Stimulated activated naive CD8-positive, alpha-beta T cell treated with anti-CD3 and anti-CD28 coated beads, Interleukin-15, Interleukin-2, amounts not matched to agents 100 U/mL and 50 U/mL, for 24 hours (primary cell): ENCODE data around the gene ANXA8.

Experiments used
- ATAC-seq: fragments of 150-1000 bp; cut with Tn5 transposase; one replicate; pipeline ENCODE4 v1.10.0; 2021
- DNase-seq: peaks from one replicate; pipeline ENCODE4 v3.0.0; 2021

Gene ANXA8

DNA sequence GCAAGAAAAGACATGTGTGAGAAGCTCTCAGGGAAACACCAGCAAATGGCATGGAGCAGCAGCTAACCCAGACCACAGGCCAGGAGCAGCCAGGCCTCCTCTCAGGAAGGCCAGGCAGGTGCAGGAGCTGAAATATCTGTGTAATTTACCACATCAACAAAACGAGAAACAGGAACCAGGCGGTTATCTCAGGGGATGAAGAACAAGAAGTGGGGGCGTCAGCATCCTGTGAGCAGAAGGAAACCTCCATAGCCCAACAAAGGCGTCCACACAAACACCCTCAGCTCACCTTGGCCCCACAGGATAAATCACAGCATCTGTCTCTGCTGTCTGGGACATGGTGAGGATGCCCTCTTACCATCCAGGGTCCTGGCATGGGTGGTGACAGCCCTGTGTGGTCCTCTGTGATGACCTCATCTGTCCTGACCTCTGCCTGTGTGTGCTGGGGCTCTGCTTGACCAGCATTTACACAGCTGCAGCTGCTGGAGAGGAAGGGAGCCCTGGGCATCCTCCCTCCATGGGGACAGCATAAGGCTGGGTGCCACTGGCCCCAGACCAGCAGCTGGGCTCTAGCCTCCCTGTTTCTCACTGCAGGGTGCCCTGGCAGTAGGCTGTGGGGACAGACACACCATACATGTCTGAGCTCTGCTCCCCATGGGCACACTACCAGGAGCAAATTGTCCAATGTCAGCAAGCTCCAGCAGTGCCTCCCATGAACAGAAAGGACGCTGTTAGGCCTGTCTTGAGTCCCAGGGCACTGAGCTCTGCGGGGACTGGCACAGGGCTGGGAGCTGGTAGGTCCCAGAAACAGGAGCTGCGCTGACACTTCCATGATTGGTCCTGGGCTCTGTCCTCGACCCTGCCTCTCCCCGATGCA lies 34.6 kb downstream of the ANXA8 start:
- ATAC-seq, result no peak
- DNase-seq, result no peak

DNA sequence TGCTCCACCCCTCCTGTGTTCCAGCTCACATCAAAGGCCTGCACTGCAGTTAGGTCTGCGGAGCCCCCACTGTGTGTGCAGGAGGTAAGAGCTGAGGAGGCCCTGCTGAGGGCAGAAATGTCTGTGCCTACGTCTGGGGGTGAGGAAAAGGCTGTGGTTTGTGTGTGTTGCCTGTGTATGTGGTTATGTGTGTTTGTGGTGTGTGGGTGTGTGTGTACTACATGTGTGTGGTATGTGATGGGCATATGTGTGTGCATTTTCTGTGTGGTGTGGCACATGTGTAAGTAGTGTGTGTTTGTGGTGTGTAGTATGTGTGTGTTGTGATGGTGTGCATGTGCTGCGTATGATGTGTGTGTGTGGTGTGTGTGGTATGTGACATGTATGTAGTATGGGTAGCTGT lies 36.2 kb downstream of the ANXA8 start:
- DNase-seq, result no peak

DNA sequence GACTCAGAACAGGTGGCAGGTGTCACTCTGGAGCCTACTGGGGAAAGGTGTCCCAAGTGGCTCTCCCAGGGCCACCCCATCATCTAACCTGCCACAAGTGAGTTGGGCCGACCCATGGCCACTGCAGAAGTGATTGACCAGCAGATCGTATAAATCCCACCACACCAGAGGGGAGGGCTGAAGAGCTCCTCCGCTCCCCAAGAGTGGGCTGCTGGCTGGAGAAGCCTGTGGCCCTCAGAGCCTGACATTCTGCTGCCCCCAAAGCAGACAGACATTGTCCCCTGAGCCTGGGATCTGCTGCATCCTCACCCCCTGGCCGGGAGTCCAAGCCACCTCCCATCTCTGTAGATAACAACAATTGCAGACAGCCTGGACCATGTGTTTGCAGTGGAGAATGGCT lies 36.7 kb downstream of the ANXA8 start:
- ATAC-seq (no peak), DNase-seq (no peak)

More for the DNA sequence above, 36.2 kb downstream of the ANXA8 start:
- no peak for ATAC-seq

DNA sequence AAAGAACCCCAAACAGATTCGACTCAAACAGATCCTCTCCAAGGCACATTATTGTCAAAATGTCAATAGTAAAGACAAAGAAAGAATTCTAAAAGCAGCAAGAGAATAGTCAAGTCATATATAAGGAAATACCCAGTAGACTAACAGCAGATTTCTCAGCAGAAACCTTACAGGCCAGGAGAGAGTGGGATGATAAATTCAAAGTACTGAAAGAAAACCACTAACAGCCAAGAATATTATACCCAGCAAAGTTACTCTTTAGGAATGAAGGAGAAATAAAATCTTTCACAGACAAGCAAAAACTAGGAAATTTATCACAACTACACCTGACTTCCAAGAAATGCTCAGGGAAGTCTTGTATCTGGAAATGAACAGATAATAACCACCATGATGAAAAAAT lies 38.2 kb downstream of the ANXA8 start:
- ATAC-seq (no peak), DNase-seq (no peak)

DNA sequence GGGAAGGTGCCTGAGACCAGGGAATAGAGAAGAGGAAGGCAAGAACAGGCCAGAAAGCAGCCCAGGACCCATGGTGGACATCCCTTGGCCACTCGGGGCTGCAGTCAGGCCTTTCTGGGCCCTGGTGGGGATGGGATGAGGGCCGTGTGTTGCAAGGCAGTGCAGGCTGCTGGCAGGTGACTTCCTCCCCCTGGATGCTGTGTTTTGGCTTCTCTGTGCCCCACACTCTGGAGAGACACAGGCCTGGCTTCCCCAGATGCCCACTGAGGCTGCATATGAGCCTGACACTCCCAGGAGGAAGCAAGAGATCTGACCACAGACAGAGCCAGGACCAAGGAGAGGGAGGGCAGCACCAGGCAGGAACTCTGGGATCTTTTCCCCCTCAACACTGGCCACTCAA lies 39.9 kb downstream of the ANXA8 start:
- DNase-seq, result no peak
- ATAC-seq, result no peak

DNA sequence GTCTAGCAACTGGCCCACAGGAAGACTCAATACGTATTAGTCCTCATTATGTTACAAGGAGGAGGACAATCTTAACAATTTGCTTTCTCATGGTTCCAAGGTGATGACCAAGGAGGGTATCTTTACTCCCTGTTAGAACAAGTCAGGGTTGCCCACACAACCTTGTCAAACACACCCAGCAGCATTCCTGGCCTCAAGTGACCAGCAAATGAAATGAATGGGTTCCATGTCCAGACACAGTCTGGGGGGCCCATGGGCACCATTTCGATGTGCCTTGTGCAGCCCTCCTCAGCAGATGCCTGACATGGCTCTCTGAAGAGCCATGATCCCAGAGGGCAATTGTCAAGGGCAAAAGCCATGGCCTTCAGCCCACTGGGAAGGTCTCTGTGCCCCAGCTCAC lies 40.8 kb downstream of the ANXA8 start:
- no peak for DNase-seq
- ATAC-seq, result no peak

DNA sequence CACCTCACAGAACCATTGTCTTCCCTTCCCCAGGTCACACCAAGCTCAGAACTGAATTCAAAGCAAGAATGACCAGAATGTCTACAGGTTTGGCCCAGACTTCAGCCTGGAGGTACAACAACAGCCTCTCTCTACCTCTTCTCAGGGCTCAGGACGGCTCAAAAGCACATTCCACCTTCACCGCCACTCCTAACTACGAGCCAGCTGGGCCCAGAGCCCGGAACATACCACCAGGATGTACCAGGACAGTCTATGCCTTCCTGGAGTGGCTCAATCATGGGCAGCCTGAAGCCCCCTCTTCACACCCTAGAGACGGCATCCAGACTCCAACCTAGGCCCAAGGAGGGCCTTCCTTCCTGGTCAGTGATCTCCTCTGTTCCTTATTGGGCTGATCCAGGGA lies 41.6 kb downstream of the ANXA8 start:
- no peak for ATAC-seq
- DNase-seq, result no peak

DNA sequence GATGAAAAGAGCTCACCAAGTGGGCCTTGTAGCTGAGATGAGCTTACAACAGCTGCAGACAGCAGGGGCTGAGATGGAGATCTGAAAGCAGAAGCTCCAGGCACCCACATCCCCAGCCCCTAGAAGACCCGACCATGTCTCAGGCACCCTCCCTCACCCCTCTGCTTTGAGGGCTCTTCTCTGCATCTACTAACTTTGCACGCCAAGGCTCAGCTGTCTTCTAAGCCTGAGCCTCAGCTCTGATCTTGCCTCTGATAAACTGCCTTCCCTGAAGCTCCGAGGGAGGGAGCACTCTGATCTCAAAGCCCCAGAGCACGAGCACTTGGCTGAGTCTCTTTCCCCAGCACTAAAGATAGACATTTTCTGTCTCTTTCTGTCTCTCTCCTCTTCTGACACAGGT lies 42.0 kb downstream of the ANXA8 start:
- ATAC-seq (no peak), DNase-seq (no peak)

DNA sequence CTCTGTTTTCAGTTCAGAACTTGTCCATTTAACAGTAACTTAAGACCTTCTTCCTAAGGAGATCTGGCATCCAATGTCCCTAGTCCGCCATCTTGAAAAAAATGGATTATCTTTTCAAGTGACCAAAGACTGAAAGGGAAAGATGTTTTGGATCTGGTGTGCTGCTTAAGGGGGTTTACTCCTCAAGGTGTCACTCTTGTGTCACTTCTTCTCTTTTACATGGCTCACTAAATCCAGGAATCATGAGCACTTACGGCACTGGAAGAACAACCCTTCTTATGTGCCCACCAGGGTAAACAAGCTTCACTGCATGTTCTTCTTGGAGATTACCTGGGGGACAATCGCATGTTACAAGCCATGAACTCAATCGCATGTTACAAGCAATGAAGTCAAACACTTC lies 43.7 kb downstream of the ANXA8 start:
- ATAC-seq (no peak), DNase-seq (no peak)

DNA sequence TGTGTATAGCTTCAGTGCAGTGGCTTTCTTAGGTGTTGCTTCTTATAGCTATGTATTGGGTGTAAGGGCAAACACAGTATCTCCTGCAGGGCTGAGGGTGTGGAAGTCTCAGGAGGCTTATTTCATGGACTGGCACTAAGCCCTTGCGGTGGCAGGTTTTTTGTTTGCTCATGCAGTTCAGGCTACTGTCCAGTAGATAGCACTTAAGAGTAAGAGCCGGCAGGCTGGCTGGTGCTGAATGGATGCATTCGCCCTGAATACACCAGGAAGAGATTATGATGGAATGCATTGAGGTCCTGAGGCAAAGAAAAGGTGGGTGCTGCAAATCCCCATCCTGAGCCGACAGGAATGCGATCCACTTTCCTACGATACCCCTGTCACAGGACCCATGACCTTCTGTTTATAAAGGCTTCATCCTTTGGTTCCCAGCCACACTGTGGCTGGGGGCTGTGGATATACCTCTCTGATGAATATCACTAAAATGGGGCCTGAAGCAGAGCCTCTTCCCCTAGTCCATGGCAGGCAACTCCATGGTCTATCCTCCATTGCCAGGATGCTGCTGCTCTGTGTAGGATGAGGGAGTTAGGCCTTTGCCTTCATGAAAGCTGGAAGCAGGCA lies 44.9 kb downstream of the ANXA8 start:
- no peak for ATAC-seq
- DNase-seq, result no peak

DNA sequence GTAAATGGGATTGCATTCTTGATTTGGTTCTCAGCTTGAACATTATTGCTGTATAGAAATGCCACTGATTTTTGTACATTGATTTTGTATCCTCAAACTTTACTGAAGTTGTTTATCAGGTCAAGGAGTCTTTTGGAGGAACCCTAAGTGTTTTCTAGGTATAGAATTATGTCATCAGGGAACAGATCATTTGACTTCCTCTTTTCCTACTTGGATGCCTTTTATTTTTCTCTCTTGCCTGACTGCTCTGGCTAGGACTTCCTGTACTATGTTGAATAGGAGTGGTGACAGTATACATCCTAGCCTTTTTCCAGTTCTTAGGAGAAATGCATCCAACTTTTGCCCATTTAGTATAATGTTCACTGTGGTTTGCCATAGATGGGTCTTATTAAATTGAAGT lies 48.8 kb downstream of the ANXA8 start:
- no peak for DNase-seq
- ATAC-seq, result no peak

DNA sequence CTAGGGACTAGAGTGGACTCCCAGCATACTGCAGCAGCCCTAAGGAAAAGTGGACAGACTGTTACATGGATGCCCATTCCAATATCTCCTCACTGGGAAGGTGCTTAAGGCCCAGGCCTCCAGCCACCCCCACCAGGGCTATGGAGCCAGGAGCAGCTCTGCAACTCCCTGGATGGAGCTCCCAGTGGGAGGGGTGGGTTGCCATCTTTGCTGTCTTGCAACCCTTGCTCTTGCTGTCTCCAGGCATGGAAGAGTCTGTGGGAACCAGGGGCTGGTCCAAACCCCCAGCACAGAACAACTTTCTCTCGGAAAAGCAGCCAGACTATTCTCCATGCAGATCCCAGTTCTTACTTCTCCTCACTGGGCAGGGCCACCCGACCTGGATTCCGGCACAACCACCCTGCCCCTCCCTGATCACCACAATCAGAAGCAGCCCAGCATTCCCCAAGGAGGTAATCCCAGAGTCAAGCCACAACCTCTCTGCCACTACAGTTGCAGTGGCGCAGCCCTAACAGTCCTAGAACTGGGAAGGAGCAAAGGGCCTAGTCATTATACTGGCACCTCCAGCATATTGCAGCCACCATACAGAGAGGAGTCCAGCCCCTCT lies 58.0 kb downstream of the ANXA8 start:
- no peak for DNase-seq
- no peak for ATAC-seq

DNA sequence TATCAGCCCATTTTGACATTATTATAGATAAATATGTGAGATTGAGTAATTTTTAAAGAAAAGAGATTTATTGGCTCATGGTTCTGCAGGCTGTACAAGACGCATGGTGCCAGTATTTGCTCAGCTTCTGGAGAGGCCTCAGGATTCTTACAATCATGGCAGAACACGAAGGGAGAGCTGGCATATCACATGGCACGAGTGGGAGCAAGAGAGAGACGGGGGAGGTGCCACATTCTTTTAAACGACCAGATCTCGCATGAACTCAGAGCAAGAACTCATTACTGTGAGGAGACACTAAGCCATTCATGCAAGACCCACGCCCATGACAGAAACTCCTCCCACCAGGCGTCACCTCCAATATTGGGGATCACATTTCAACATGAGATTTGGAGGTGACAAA lies 59.7 kb downstream of the ANXA8 start:
- ATAC-seq (no peak), DNase-seq (no peak)

DNA sequence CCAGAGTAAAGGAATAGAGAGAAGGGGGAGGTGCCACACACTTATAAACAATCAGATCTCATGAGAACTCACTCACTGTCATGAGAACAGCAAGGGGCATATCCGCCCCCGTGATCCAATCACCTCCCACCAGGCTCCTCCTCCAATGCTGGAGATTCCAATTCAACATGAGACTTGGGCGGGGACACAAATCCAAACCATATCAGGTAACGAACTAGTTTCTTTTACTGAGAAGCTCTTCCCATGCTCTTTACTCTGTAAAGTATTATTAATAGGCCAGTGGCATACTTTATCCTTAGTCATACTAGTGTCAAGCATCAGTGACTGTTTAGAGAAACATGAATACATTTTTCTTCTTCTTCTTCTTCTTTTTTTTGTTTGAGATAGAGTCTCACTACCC lies 60.4 kb downstream of the ANXA8 start:
- ATAC-seq (no peak), DNase-seq (no peak)

DNA sequence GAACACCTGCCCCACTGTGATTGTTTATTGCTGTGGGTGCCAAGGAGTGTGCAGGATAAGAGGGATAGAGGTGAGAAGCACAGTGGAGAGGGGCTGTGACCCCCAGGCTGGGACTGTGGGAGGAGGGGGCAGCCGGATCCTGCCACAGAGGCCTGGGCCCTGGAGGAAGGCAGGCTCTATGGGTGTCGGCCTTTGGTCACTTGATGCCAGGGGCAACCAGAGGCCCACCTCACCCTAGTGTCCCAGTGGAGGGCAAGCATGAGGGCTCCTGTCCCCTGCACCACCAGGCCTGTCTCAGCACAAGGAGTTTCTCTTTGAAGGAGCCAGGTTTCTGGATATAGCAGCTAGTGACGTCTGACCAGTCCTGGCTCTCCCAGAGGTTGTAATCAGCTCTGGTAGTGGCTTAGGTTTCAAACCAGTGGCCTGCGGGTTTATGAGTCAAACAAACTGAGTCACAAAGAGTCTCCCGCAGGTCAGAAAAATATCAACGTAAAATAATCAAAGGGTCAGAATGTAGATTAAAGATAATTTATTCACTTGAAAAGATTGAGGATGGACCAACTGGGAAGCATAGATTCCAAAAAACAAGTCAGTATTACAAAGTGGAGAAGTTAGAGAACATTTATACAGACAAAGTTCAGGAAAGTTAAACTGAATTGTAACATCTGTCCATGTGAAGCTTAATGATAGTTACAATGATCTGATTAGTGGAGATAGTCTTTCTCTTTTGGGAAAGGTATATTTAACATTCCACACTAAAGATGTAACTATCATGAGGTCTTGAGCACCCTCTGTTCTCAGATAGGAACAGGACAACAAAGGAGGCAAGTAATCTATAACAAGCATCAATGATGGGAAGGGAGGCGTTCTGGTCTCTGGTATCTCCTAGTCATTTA lies 62.6 kb downstream of the ANXA8 start:
- DNase-seq, result no peak
- ATAC-seq, result no peak

DNA sequence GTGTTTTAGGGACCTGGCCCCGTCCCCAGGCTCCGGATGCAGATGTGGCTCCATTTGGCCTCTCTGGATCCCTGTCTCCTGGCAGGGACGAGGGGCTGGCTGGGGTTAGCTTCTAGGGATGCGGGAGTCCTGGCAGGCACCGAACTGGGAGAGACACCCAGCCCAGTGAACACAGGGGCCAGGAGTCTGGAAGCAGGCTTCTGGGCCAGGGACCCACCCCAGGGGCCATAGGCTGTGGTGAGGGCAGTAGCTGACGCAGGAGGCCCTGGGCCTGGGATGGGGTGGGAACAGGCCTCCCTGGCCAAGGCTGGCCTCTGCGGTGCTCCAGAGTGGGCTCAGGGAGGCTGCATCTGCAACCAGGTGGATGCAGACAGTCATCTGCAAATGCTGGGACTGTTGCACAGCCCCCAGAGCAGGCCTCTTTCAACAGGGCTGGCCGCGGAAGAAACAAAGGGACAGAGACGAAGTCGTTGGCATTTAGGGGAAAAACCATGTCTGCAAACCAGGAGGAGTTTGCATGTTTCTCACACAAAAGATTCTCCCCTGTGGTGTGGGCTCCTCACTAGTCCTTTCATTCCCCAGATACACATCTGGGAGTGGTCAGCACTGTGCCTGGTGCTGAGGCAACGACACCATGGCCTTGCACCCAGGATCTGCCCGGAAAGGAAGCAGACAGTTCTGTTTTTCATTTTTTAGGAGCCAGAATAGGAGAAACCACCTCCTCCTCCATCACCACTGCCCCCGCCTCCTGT lies 63.4 kb downstream of the ANXA8 start:
- no peak for DNase-seq
- ATAC-seq, result no peak

DNA sequence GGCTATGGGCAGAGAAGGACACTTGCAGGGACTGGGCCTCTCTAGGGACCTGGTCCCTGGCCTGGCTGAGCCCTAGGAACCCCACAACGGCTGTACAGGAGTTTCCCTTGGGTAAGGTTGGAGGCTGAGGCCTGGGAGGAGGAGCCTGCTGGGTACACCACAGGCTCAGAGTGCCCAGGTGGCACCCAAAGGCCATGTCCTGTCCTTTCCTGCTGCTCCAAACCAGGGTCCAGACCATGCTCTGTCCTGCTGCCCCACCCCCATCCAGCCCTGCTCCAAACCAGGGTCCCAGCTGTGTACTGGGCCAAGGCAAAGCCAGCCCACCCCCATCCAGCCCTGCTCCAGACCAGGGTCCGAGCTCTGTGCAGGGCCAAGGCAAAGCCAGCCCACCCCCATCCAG lies 64.5 kb downstream of the ANXA8 start:
- ATAC-seq, result no peak

DNA sequence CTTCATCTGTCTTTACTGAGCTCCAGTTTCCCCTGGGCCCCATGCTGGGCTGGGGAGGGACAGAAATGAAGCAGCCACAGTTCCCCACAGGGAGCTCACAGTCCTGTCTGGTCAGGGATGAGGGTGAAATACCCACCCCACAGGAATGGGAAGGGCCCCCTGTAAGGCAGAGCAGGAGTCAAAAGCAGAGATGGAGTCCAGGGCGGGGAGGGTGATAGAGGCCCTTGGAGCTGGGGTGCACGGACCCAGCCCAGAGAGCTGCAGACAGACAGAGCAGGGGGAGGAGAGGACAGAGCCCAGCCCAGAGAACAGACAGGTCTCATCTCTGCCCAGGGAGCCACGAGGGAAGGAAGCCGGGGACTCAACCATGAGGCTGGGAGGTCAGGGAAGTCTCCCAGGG lies 64.9 kb downstream of the ANXA8 start:
- DNase-seq (no peak), ATAC-seq (no peak)

More for the DNA sequence above, 64.5 kb downstream of the ANXA8 start:
- DNase-seq, result no peak

DNA sequence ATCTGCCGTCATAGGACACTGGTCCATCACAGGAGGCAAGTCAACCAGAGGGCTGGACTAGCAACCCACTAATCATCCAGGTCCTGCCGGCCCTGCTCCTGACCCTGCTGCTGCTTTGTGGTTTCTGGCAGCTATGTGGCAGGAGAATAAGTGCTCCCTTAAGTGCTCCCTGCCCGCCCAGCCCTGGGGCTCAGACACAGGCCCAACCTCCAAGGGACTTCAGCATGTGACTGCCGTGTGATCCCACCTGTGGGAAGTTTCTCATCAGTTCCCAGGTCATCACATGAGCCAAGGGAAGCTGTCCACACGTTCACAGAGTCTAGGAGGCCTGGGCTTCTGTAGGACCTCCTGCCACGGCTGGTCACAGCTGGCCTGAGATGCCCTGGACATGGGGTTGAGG lies 65.6 kb downstream of the ANXA8 start:
- DNase-seq, result no peak
- no peak for ATAC-seq
